Cardiac muscle cell (in vitro differentiated cells and primary cell): ENCODE data around the gene ANGEL2. TPM values are rescaled to one million over a fixed set of nuclear protein-coding genes. Genes with fewer than 3 reads are reported as not detected.
A peak's percentile ranks its signal among the peaks of the same experiment; 100 is the strongest.
"Not testable (repeated sequence)": the region's sequence is repeated elsewhere in the genome, so short reads cannot be mapped to it uniquely, and the experiment has no call there.

ENCODE experiments used
- DNase-seq, 2 donors: peaks; one replicate each; pipeline versions ENCODE4 v3.0.0 to v3.0.0-alpha.2; 2010 to 2017; ENCODE audit warnings: low read depth in 1 of 2, low spot score in 1 of 2
- H3K27ac ChIP-seq: fragments of 200-600 bp; sonication (generic); 2 replicates; pipeline ENCODE4 v1.5.1; 2016
- H3K27me3 ChIP-seq: fragments of 200-600 bp; sonication (generic); 2 replicates; pipeline ENCODE4 v1.6.0; 2016; ENCODE audit warnings: control low read depth
- H3K36me3 ChIP-seq: fragments of 200-600 bp; sonication (generic); 2 replicates; pipeline ENCODE4 v1.5.1; 2016; ENCODE audit warnings: control low read depth
- H3K4me1 ChIP-seq: fragments of 200-600 bp; sonication (generic); 2 replicates; pipeline ENCODE4 v1.8.1; 2017; ENCODE audit warnings: low read depth, mild to moderate bottlenecking, mixed run types
- H3K4me3 ChIP-seq: fragments of 200-600 bp; sonication (generic); 2 replicates; pipeline ENCODE4 v1.5.1; 2016; ENCODE audit warnings: mild to moderate bottlenecking
- H3K9me3 ChIP-seq: fragments of 200-600 bp; sonication (generic); 2 replicates; pipeline ENCODE4 v1.5.1; 2017; ENCODE audit warnings: low read depth, mild to moderate bottlenecking, control low read depth
- polyA plus RNA-seq: library from polyadenylated mRNA; unstranded; fragments of >200 nt; fragmentation: Nextera tagmentation; extraction: Ambion mirVana; gene quantifications from 2 replicates; pipeline ENCODE4 v1.2.1, GENCODE V29; 2016
- total RNA-seq: library from RNA; depleted of rRNA; stranded (reverse); fragments of >200 nt; gene quantifications from 2 replicates; pipeline ENCODE4 v1.2.3, GENCODE V29; 2016
- TF ChIP-seq, protein P1 (sequence below): IDR thresholded peaks from 2 replicates; pipeline ENCODE4 v1.5.1; 2012; ENCODE audit warnings: low read depth, mild to moderate bottlenecking, low read length

The ANGEL2 gene
- total and polyA plus RNA-seq, 2 experiments from 2014 or later: 25.1 to 41.2 TPM

- Histone ChIP-seq H3K36me3 (no peaks in the 10 kb centered on the region), H3K27me3 (no peaks in the 10 kb centered on the region), H3K9me3 (no peaks in the 10 kb centered on the region), H3K27ac (no peak overlapping the region), H3K4me1 (no peaks in the 10 kb centered on the region), H3K4me3 (no peak overlapping the region)
- DNase-seq: no peak
- TF ChIP-seq, protein P1, sequence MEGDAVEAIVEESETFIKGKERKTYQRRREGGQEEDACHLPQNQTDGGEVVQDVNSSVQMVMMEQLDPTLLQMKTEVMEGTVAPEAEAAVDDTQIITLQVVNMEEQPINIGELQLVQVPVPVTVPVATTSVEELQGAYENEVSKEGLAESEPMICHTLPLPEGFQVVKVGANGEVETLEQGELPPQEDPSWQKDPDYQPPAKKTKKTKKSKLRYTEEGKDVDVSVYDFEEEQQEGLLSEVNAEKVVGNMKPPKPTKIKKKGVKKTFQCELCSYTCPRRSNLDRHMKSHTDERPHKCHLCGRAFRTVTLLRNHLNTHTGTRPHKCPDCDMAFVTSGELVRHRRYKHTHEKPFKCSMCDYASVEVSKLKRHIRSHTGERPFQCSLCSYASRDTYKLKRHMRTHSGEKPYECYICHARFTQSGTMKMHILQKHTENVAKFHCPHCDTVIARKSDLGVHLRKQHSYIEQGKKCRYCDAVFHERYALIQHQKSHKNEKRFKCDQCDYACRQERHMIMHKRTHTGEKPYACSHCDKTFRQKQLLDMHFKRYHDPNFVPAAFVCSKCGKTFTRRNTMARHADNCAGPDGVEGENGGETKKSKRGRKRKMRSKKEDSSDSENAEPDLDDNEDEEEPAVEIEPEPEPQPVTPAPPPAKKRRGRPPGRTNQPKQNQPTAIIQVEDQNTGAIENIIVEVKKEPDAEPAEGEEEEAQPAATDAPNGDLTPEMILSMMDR: no peak
These were observed 44.4 kb downstream of the ANGEL2 start for GRCh38 chr1:212971312-212971711.

DNA sequence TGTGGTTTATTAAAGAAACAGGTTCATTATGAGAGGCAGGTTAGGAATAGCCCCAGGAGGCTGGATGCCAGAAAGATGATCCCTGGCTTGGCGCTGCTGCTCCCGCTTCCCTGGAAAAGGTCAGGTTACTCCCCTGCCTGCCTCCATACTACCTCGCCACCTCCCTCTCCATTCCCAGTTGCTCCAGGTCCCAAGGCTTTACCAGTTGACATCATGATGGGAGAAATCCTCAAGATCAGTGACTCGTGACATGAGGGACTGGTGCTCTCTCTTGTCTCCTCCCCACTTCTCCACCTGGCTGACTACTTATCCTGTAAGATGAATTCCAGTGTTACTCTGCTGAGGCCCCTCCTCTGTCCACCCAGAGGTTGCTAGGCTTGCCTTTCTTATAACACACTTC lies 45.6 kb downstream of the ANGEL2 start:
- DNase-seq: no peak
- H3K36me3 ChIP-seq: no peaks in the 10 kb centered on the region
- H3K9me3 ChIP-seq: no peaks in the 10 kb centered on the region
- no peak overlapping the region for H3K4me3 ChIP-seq
- H3K27ac ChIP-seq: no peak overlapping the region
- H3K4me1 ChIP-seq: no peaks in the 10 kb centered on the region
- TF ChIP-seq, protein P1: no peak
- H3K27me3 ChIP-seq: no peaks in the 10 kb centered on the region

- Histone ChIP-seq H3K4me1 (no peaks in the 10 kb centered on the region), H3K27ac (no peak overlapping the region), H3K27me3 (no peaks in the 10 kb centered on the region), H3K4me3 (no peak overlapping the region), H3K36me3 (no peaks in the 10 kb centered on the region), H3K9me3 (no peaks in the 10 kb centered on the region)
- TF ChIP-seq, protein P1: no peak
- no peak for DNase-seq
These were observed 47.3 kb downstream of the ANGEL2 start for GRCh38 chr1:212968368-212968863.

DNA sequence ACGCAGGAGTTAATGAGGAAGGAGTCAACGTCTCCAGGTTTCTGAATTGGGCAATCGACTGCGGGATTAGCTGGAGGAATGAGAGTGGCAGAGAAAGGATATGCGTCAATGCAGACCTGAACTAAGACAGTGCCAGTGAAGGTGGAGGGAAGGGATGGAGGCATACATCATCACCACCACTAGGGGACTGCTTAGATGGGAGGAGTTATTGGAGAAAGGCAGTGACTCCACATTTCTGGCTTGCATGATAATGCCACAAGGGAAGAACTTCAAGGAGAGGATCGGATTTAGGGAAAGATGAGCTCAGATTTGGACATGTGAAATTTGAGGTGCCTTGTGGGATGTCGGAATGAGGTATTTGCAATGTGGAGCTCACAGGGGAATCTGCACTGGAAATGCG lies 47.9 kb downstream of the ANGEL2 start:
- Histone ChIP-seq H3K9me3 (no peaks in the 10 kb centered on the region), H3K27me3 (no peaks in the 10 kb centered on the region), H3K27ac (no peak overlapping the region), H3K4me3 (no peak overlapping the region), H3K36me3 (no peaks in the 10 kb centered on the region), H3K4me1 (no peaks in the 10 kb centered on the region)
- peak in 1 of 2 donors; percentile 40 for DNase-seq
- TF ChIP-seq, protein P1: peak; percentile 54

GRCh38 chr1:212966616-212967015 lies 49.1 kb downstream of the ANGEL2 start:
- Histone ChIP-seq H3K4me1 (no peaks in the 10 kb centered on the region), H3K27me3 (no peaks in the 10 kb centered on the region), H3K9me3 (no peaks in the 10 kb centered on the region), H3K27ac (no peak overlapping the region), H3K4me3 (no peak overlapping the region), H3K36me3 (no peaks in the 10 kb centered on the region)
- TF ChIP-seq, protein P1: no peak
- DNase-seq: no peak

- not testable (repeated sequence) for H3K9me3 ChIP-seq, H3K4me3 ChIP-seq, DNase-seq, H3K36me3 ChIP-seq, H3K27ac ChIP-seq, H3K27me3 ChIP-seq, H3K4me1 ChIP-seq
These were observed 50.7 kb downstream of the ANGEL2 start for GRCh38 chr1:212964993-212965392.
